Suprapubic skin (tissue), 4 donors: ENCODE measurements around the gene APH1B. TPM values are rescaled to one million over a fixed set of nuclear protein-coding genes. Genes with fewer than 3 reads are reported as not detected.
A peak's percentile ranks its signal among the peaks of the same experiment; 100 is the strongest.

ENCODE experiments used
- DNase-seq, 2 donors: peaks; one replicate each; pipeline ENCODE4 v3.0.0-alpha.2; 2019; ENCODE audit warnings: low spot score in 2 of 2
- H3K27ac ChIP-seq: fragments of 200-600 bp; sonication (generic); one replicate; pipeline ENCODE4 v1.5.1; 2019
- H3K27me3 ChIP-seq: fragments of 200-600 bp; sonication (generic); one replicate; pipeline ENCODE4 v1.5.1; 2019
- H3K36me3 ChIP-seq: fragments of 200-600 bp; sonication (generic); one replicate; pipeline ENCODE4 v1.5.1; 2019
- H3K4me1 ChIP-seq: fragments of 200-600 bp; sonication (generic); one replicate; pipeline ENCODE4 v1.5.1; 2019
- H3K4me3 ChIP-seq: fragments of 200-600 bp; sonication (generic); one replicate; pipeline ENCODE4 v1.5.1; 2019; ENCODE audit warnings: mild to moderate bottlenecking
- H3K9me3 ChIP-seq: fragments of 200-600 bp; sonication (generic); one replicate; pipeline ENCODE4 v1.5.1; 2019
- CTCF ChIP-seq, 2 donors: fragments of 200-600 bp in 1 of 2; fragments of 450-650 bp in 1 of 2; sonication (generic) in 1 of 2; IDR thresholded peaks; one replicate each; pipeline ENCODE4 v1.5.1; 2016 to 2019; ENCODE audit warnings: antibody characterized with exemption in 2 of 2, mild to moderate bottlenecking in 1 of 2, moderate library complexity in 1 of 2
- EP300 ChIP-seq: sonication (generic); formaldehyde crosslinking; IDR thresholded peaks from one replicate; pipeline ENCODE4 v1.6.1; 2017; ENCODE audit warnings: antibody characterized with exemption
- POLR2A ChIP-seq, 2 donors: fragments of 450-650 bp; IDR thresholded peaks; one replicate each; pipeline ENCODE4 v1.6.1; 2017; ENCODE audit warnings: antibody characterized with exemption in 2 of 2, mild to moderate bottlenecking in 2 of 2, moderate library complexity in 2 of 2
- POLR2AphosphoS5 ChIP-seq, 3 donors: sonication (generic); formaldehyde crosslinking; IDR thresholded peaks; one replicate each; pipeline ENCODE4 v1.6.1; 2017; ENCODE audit warnings: antibody characterized with exemption in 3 of 3
- WGBS: methylation state at CpG from one replicate; pipeline ENCODE4 v1.1.5; 2018; 5-methylcytosine and 5-hydroxymethylcytosine counted together
- total RNA-seq, 4 donors: library from RNA; depleted of rRNA; stranded (reverse); fragments of >200 nt; gene quantifications; one replicate each; pipeline ENCODE4 v1.1.0, GENCODE V29; 2016

The APH1B gene
- 10 to 100 TPM in 1 of 4 donors, 1 to 10 TPM in 3; 4.5 to 12.1 (median 7.1) TPM for total RNA-seq

GRCh38 chr15:63277038-63277892 is at the start of gene APH1B:
TSS of gene APH1B (plus strand) at chr15:63277605. CDS start at chr15:63277624, 19 bp downstream.
- Histone ChIP-seq H3K9me3 (no peaks in the 10 kb centered on the region), H3K4me3 (peak within 1 kb of the TSS; percentile 88), H3K27ac (peak within 1 kb of the TSS; percentile 91), H3K36me3 (peaks cover 7% of the 10 kb centered on the region), H3K27me3 (no peaks in the 10 kb centered on the region), H3K4me1 (peaks cover 23% of the 10 kb centered on the region)
- WGBS, result 1% methylated on average over 53 of the region's 102 CpGs
- peak in 2 of 3 donors; percentile 9 to 51 for TF ChIP-seq POLR2AphosphoS5 (IDR thresholded peaks at IDR 0.05)
- no peak for TF ChIP-seq CTCF (IDR thresholded peaks at IDR 0.05)
- peak; percentile 90 to 93 for DNase-seq

- Histone ChIP-seq H3K27ac (no peak overlapping the region), H3K27me3 (no peaks in the 10 kb centered on the region), H3K9me3 (no peaks in the 10 kb centered on the region), H3K4me3 (no peak overlapping the region), H3K36me3 (no peaks in the 10 kb centered on the region), H3K4me1 (peaks cover 11% of the 10 kb centered on the region)
- DNase-seq, result no peak
- 98% methylated on average over 2 of the region's 2 CpGs for WGBS
- TF ChIP-seq POLR2AphosphoS5 (IDR thresholded peaks at IDR 0.05) (no peak), EP300 (no peak), POLR2A (IDR thresholded peaks at IDR 0.05) (no peak), CTCF (IDR thresholded peaks at IDR 0.05) (no peak)
Observed at GRCh38 chr15:63227689-63228088, 49.7 kb upstream of the APH1B start.

GRCh38 chr15:63231206-63231605 is 46.2 kb upstream of the APH1B start:
- Histone ChIP-seq H3K27ac (no peak overlapping the region), H3K4me1 (peaks cover 40% of the 10 kb centered on the region), H3K9me3 (no peaks in the 10 kb centered on the region), H3K36me3 (no peaks in the 10 kb centered on the region), H3K4me3 (no peak overlapping the region), H3K27me3 (no peaks in the 10 kb centered on the region)
- TF ChIP-seq EP300, result no peak
- no peak for TF ChIP-seq POLR2A (IDR thresholded peaks at IDR 0.05)
- TF ChIP-seq POLR2AphosphoS5 (IDR thresholded peaks at IDR 0.05), result no peak
- no peak for TF ChIP-seq CTCF (IDR thresholded peaks at IDR 0.05)
- no peak for DNase-seq
- WGBS, result 98% methylated on average over 3 of the region's 3 CpGs

GRCh38 chr15:63231706-63232105 is 45.7 kb upstream of the APH1B start:
- no peak for DNase-seq
- no peak for TF ChIP-seq CTCF (IDR thresholded peaks at IDR 0.05)
- no peak for TF ChIP-seq POLR2A (IDR thresholded peaks at IDR 0.05)
- no peak for TF ChIP-seq POLR2AphosphoS5 (IDR thresholded peaks at IDR 0.05)
- no peak for TF ChIP-seq EP300
- no peaks in the 10 kb centered on the region for H3K9me3 ChIP-seq
- H3K27me3 ChIP-seq, result no peaks in the 10 kb centered on the region
- peaks cover 39% of the 10 kb centered on the region for H3K4me1 ChIP-seq
- no peak overlapping the region for H3K4me3 ChIP-seq
- WGBS, result 72% methylated on average over 1 of the region's 1 CpG
- no peak overlapping the region for H3K27ac ChIP-seq
- no peaks in the 10 kb centered on the region for H3K36me3 ChIP-seq

GRCh38 chr15:63232405-63232804 is 45.0 kb upstream of the APH1B start:
- DNase-seq, result no peak
- no peaks in the 10 kb centered on the region for H3K36me3 ChIP-seq
- H3K27me3 ChIP-seq, result no peaks in the 10 kb centered on the region
- peaks cover 42% of the 10 kb centered on the region for H3K4me1 ChIP-seq
- no peak overlapping the region for H3K4me3 ChIP-seq
- H3K9me3 ChIP-seq, result no peaks in the 10 kb centered on the region
- TF ChIP-seq POLR2A (IDR thresholded peaks at IDR 0.05) (no peak), POLR2AphosphoS5 (IDR thresholded peaks at IDR 0.05) (no peak), CTCF (IDR thresholded peaks at IDR 0.05) (no peak), EP300 (no peak)
- 71% methylated on average over 4 of the region's 4 CpGs for WGBS
- no peak overlapping the region for H3K27ac ChIP-seq
